Activated CD4-positive, alpha-beta T cell treated with anti-CD3 and anti-CD28 coated beads, Interleukin-2, amount 50 U/mL, for 48 hours (primary cell): ENCODE data around the gene PLCL2.
"Not testable (repeated sequence)": the region's sequence is repeated elsewhere in the genome, so short reads cannot be mapped to it uniquely, and the experiment has no call there.

Experiments
- DNase-seq, 2 experiments: peaks; one replicate each; pipeline ENCODE4 v3.0.0-alpha.2; 2020

PLCL2 gene

GRCh38 chr3:16978234-16978920, 93.6 kb downstream of the PLCL2 start:
- no peak for DNase-seq

DNA sequence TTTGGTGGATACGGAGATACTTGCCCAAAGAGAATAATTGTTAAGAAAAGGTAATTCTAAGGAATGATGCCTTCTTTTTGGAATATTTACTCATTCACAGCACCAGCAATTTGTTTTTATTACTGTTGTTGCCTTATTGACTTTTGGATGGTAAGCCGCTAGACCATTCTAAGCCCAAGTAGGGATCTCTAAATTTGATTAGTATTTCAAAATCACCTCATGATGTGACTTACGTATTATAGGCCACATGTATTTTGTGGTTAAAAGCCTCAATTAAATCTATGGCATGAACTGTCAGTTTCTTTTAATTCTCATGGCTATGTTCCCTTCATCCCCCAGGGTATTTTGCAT, 94.1 kb downstream of the PLCL2 start:
- no peak for DNase-seq

GRCh38 chr3:16979769-16980515, 95.2 kb downstream of the PLCL2 start:
- DNase-seq: not testable (repeated sequence)

DNA sequence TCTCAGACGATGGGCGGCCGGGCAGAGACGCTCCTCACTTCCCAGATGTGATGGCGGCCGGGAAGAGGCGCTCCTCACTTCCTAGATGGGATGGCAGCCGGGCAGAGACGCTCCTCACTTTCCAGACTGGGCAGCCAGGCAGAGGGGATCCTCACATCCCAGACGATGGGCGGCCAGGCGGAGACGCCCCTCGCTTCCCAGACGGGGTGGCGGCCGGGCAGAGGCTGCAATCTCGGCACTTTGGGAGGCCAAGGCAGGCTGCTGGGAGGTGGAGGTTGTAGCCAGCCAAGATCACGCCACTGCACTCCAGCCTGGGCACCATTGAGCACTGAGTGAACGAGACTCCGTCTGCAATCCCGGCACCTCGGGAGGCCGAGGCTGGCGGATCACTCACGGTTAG, 95.8 kb downstream of the PLCL2 start:
- DNase-seq: not testable (repeated sequence)

DNA sequence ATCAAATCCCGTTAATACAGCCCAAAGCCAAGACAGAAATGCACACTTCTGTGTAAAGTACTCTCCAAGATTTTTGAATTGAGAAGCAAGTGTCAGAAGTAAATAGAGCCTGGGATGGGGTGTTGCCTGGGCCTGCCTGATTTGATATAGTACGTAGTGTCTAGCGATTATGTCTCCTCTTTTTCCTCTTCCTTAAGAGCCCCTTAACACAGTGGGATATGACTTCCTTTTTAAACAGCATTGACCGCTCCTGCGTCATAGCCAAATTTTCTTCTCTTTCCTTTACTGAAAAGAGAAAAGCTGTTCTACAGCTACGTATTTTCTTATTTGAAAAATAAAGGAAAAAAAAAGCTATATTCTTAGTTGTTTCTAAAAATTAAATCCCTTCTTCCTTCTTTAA, 97.7 kb downstream of the PLCL2 start:
- DNase-seq: no peak

GRCh38 chr3:16985608-16986007, 100.9 kb downstream of the PLCL2 start:
- DNase-seq: no peak

DNA sequence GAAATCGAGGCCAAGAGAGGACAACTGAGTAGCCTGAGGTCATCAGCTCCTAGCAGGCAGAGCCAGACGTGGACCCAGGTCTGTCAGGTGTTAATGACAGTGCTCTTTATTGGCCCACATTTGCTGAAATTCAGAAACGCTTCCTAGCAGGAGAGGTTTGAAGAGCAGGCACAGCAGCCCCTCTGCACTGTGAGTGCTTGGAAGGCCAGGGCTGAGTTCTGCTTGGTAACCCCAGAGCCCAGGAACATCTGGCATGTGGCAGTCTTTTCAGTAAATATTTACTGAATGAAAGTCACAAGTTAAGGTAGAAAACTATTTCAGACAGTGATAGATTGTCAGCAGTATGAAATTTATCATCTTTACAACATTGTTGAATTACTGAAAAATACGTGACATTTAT, 102.4 kb downstream of the PLCL2 start:
- no peak for DNase-seq

GRCh38 chr3:16990163-16990562, 105.4 kb downstream of the PLCL2 start:
- no peak for DNase-seq

DNA sequence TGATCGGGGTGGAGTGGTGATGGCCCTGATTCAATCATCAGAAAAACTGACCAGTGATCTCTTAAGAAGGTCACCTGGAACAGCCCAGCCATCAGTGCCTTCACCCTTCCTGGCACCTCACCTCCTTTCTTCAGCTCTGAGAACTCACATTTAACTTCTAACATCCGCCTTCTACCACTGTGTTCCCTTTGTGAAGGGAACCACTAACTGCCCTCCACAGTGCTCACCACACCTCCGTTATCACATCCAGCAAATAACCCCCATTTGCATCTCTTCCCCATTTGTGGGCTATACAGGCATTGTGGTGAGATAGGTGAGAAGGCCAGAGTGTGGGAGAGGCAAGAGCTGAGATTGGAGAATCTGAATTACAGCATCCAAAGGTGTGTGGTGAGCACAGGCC, 107.4 kb downstream of the PLCL2 start:
- no peak for DNase-seq

DNA sequence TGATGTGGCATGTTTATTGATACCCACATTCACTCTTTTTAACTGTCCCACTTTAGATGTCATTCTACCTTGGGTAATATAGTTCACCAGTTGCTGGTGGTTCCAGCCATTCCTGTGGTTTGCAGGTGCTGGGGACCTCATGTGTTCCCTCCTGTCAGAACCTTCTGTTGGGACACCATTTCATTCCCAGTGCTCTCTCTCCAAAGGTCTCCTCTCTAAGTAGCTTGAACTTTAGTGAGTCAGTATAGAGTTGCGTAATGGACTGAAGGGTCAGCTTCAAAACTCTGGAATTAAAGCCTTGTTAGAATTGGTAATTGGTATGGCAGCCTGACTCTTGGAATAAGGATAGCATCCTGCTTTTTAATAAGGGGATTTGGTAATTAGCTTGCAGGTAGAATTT, 108.5 kb downstream of the PLCL2 start:
- no peak for DNase-seq

GRCh38 chr3:16994854-16995525, 110.2 kb downstream of the PLCL2 start:
- DNase-seq: no peak

DNA sequence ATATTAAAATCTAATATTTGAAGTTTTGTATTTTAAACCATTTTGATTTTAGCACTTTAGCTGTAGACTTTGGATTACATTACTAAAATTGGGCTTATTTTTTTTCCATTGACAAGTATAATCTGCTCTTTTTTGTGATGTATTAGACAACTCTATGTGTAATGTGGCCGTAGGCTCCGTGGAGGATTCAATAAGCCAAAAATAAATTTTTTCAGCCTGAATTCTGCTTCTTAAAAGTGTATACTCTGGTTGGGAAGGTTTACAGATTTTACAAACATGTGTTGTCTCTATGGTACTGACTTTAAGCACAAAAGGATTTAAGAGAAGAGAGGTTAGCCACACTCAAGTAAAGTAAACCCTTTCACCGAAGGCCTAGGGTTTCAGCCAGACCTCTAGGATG, 110.8 kb downstream of the PLCL2 start:
- no peak for DNase-seq

GRCh38 chr3:16998236-16998923, 113.6 kb downstream of the PLCL2 start:
- DNase-seq: no peak

- DNase-seq: no peak
Observed at GRCh38 chr3:16999161-16999560, 114.4 kb downstream of the PLCL2 start.

DNA sequence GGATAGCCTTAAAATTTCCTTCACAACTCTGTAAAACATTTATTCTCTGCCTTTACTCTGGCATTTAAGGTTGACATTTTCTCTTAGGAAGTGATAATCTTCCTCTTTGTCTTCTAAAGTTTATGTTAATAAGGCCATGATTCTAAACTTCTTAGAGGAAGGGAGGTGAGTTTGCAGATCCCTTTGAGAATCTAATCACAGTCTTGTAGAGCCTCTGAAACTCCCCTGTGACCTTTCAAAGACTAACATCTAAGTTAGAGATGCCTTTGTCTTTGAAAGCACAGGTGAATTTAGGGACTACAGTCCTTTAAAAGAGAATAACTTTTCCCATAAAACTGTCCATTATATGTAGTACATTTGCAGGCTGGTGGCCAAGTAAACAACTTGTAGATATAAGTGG, 115.1 kb downstream of the PLCL2 start:
- no peak for DNase-seq

DNA sequence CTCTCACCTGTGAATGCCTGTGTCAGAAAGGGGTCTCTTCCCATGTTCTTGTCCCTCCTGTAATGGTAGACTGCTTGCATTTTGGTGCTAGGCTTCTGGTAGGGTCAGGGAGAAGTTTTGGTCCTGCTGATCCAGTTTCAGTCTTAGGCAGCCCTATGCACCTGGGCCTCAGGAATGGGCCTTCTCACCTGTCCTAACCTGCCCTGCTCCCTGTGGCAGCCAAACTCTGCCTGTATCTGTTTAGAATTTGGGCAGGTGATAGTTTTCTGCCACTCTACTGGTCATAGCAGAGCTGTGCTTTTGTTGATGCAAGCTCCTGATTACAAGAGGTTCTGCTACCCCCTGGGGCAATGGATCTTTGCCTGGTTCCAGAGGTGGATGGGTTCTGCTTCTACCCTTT, 118.7 kb downstream of the PLCL2 start:
- DNase-seq: no peak

DNA sequence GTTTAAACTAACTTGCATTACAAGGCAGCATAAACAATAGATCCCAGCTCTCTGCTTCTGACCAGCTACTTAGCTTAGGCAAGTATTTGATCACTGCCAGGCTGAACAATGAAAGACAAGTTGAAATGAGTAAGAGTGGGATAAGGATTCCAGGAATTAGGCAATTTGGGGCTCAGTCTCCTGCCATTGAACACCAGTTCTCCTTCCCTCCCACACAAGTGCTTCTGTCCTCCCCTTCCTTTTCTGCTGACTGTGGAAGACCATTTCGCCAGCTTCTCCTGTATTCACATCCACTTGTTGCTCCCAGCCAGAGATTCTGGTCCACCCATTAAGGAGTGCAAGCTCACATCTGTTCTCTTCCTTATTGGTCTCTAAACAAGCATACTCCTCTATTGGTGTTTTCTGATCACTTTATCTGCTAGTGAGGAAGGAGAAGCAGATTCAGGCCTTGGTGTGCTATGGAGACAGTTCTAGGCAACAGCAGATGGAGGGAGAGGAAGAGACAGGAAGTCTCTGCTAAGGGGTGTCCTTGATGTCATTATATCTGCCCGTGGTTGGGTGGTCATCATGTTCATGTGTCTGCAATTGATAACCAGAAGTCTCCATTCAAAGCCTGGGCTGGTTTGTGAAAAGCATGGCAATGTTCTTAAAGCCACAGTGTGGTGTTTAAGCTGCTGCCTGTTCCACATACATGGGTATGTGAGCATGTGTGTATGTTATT, 121.5 kb downstream of the PLCL2 start:
- no peak for DNase-seq

GRCh38 chr3:17007284-17007683, 122.5 kb downstream of the PLCL2 start:
- no peak for DNase-seq

- DNase-seq: no peak
Observed at GRCh38 chr3:17009826-17010225, 125.1 kb downstream of the PLCL2 start.

DNA sequence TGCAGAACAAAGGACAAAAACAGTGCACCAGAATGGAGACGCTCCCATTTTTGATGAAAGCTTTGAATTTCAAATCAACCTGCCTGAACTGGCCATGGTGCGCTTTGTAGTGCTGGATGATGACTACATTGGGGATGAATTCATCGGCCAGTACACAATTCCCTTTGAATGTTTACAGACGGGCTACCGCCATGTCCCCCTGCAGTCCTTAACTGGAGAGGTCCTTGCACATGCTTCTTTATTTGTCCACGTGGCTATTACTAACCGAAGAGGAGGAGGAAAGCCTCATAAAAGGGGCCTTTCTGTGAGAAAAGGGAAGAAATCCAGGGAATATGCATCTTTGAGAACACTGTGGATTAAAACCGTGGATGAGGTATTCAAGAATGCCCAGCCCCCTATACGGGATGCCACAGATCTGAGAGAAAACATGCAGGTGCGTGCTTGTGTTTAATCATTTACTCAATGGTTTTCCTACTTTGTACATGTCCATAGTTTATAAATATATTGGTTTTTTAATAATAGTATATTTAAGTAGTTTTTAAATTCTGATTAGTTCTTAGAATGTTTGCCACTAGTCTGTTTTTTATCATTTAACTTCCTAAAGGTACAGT, 127.1 kb downstream of the PLCL2 start:
- no peak for DNase-seq

- DNase-seq: no peak
Observed at GRCh38 chr3:17013050-17013449, 128.3 kb downstream of the PLCL2 start.

GRCh38 chr3:17013571-17013970, 128.8 kb downstream of the PLCL2 start:
- DNase-seq: no peak

GRCh38 chr3:17014284-17014683, 129.5 kb downstream of the PLCL2 start:
- DNase-seq: no peak
